OCI-LY3 (cell line): ENCODE measurements around the gene SCUBE1.

Source experiments
- H2AFZ ChIP-seq: fragments of 200-600, 300-600 bp; shearing (Covaris generic); 2 replicates; pipeline ENCODE4 v1.6.0; 2014; ENCODE audit warnings: antibody characterized with exemption, low read depth, low read length
- H3K27ac ChIP-seq: fragments of 200-600, 300-600 bp; sonication (generic); 2 replicates; pipeline ENCODE4 v1.5.1; 2014; ENCODE audit warnings: mild to moderate bottlenecking, low read length, moderate library complexity, mixed read lengths
- H3K27me3 ChIP-seq: fragments of 200-600, 300-600 bp; sonication (generic); 2 replicates; pipeline ENCODE4 v1.6.1; 2014; ENCODE audit warnings: low read depth, low read length, mixed read lengths
- H3K36me3 ChIP-seq: fragments of 200-600, 300-600 bp; sonication (generic); replicated peaks from 2 replicates; pipeline ENCODE3; 2014; ENCODE audit warnings: low read depth, low read length, mixed read lengths
- H3K4me1 ChIP-seq: fragments of 300-600, 200-600 bp; sonication (generic); 2 replicates; pipeline ENCODE4 v1.6.1; 2014; ENCODE audit warnings: low read length, mixed read lengths
- H3K4me2 ChIP-seq: fragments of 200-600, 300-600 bp; sonication (generic); 2 replicates; pipeline ENCODE4 v1.6.1; 2014; ENCODE audit warnings: low read length, mixed read lengths
- H3K4me3 ChIP-seq: fragments of 300-600, 200-600 bp; sonication (generic); 2 replicates; pipeline ENCODE4 v1.5.1; 2014; ENCODE audit warnings: antibody characterized with exemption, mild to moderate bottlenecking, low read length, moderate library complexity
- H3K79me2 ChIP-seq: fragments of 300-600, 200-600 bp; shearing (Covaris generic); 2 replicates; pipeline ENCODE4 v1.6.1; 2014; ENCODE audit warnings: mild to moderate bottlenecking, low read length, mixed read lengths
- H3K9ac ChIP-seq: fragments of 300-600, 200-600 bp; shearing (Covaris generic); 2 replicates; pipeline ENCODE4 v1.6.0; 2014; ENCODE audit warnings: mild to moderate bottlenecking, low read length, moderate library complexity
- H3K9me3 ChIP-seq: fragments of 200-600, 300-600 bp; shearing (Covaris generic); 2 replicates; pipeline ENCODE4 v1.6.1; 2014; ENCODE audit warnings: low read length, mixed read lengths; ENCODE audit not compliant: insufficient read depth
- H4K20me1 ChIP-seq: fragments of 200-600, 300-600 bp; sonication (generic); 2 replicates; pipeline ENCODE4 v1.6.1; 2016; ENCODE audit warnings: low read length, mixed read lengths; ENCODE audit not compliant: insufficient read depth
- CTCF ChIP-seq: fragments of 200-600, 300-600 bp; sonication (generic); IDR thresholded peaks from 2 replicates; pipeline ENCODE4 v1.5.1; 2014; ENCODE audit warnings: antibody characterized with exemption, low read length, low read depth
- EZH2phosphoT487 ChIP-seq: fragments of 200-600 bp; shearing (Covaris generic); IDR thresholded peaks from 2 replicates; pipeline ENCODE4 v1.6.1; 2018; ENCODE audit warnings: antibody characterized with exemption, mixed run types, low read depth

Gene SCUBE1

DNA sequence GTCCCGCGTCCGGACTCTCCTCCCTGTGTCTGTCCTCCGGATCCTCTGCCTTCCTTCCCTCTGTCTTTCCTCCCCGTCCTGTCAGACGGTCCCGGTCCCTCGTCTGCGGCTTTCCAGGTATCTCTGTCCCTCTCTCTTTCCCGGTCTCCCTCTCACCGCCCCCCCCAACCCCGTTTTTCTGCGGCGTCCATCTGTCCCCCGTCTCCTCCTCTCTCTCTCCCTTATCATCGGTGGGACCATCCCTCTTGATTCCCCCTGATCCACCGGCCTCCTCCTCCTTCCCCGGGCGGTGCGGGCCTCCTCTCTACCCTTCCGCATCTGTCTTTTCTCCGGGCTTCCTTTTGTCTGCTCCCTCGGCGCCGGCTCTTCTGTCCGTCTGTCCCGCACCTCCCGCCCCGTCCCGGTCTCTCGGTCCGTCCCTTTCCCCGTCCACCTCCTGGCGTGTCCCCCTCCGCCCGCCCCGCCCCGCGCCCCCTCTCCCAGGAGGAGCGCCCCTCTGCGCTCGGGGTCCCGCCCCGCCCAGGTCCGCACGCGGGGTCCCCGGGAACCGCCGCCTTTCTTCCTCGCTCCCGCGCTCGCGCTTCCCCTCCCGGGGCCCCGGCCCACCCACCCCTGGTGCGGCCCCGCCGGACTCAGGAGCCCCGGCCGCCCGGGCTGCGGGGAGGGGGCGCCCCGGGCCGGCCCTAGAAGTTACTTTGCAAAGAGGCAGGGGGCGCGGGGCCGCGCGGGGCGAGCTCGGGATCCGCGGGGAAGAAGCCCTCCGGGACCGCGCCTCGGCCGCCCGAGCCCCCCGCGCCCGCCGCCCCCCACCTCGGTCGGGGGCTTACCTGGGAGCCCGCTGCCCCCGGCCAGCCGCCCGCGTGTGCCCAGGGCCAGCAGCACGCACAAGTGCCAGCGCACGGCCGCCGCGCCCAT lies 568 bp downstream of the SCUBE1 start:
- no peak overlapping the region for H3K27ac ChIP-seq
- H3K27me3 ChIP-seq = peaks cover 6% of the 10 kb centered on the region; the same call in 1 of the 2 replicates
- no peaks in the 10 kb centered on the region for H3K79me2 ChIP-seq
- H3K9me3 ChIP-seq = no peaks in the 10 kb centered on the region
- no peak overlapping the region for H2AFZ ChIP-seq
- H3K9ac ChIP-seq = no peak overlapping the region
- H3K4me2 ChIP-seq = no peak overlapping the region
- no peaks in the 10 kb centered on the region for H4K20me1 ChIP-seq
- H3K36me3 ChIP-seq = no peaks in the 10 kb centered on the region
- H3K4me1 ChIP-seq = no peaks in the 10 kb centered on the region
- TF ChIP-seq CTCF (no peak), EZH2phosphoT487 (no peak)
- no peak overlapping the region for H3K4me3 ChIP-seq

DNA sequence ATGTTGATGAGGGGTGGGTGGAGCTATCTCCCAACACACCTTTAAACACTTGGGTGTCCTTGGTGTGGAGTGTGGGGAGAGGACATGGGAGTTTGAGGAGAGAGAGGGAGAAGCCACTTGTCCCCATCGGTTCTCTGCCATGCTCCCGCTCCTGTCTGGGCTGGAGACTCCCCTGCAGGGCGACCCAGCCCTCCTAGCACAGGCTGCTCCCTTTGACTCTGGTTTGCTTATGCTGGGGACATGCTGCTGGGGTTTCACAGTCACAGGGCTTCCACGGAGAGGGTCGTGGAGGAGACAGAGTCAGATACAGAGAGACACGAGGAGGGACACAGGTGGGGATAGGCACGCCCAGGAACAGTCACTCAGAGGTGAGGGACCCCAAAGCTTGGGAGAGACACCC lies 1.6 kb downstream of the SCUBE1 start:
- H3K4me2 ChIP-seq = no peak overlapping the region
- H3K27me3 ChIP-seq = no peaks in the 10 kb centered on the region

GRCh38 chr22:43338766-43339345 lies 4.3 kb downstream of the SCUBE1 start:
- H3K4me2 ChIP-seq = no peak overlapping the region
- H3K9ac ChIP-seq = no peak overlapping the region
- H2AFZ ChIP-seq = no peak overlapping the region
- TF ChIP-seq EZH2phosphoT487 (no peak), CTCF (no peak)
- no peak overlapping the region for H3K4me3 ChIP-seq
- peaks cover 10% of the 10 kb centered on the region; the same call in 1 of the 2 replicates for H3K27me3 ChIP-seq
- H3K4me1 ChIP-seq = no peaks in the 10 kb centered on the region
- H3K27ac ChIP-seq = no peak overlapping the region
- H4K20me1 ChIP-seq = no peaks in the 10 kb centered on the region
- H3K79me2 ChIP-seq = no peaks in the 10 kb centered on the region
- no peaks in the 10 kb centered on the region for H3K9me3 ChIP-seq
- no peaks in the 10 kb centered on the region for H3K36me3 ChIP-seq

More for the DNA sequence above, 1.6 kb downstream of the SCUBE1 start:
- Histone ChIP-seq H3K27ac (no peak overlapping the region), H4K20me1 (no peaks in the 10 kb centered on the region), H3K36me3 (no peaks in the 10 kb centered on the region), H3K9ac (no peak overlapping the region), H2AFZ (no peak overlapping the region), H3K4me3 (no peak overlapping the region), H3K9me3 (no peaks in the 10 kb centered on the region), H3K79me2 (no peaks in the 10 kb centered on the region), H3K4me1 (no peaks in the 10 kb centered on the region)
- TF ChIP-seq CTCF (no peak), EZH2phosphoT487 (no peak)

- no peaks in the 10 kb centered on the region for H4K20me1 ChIP-seq
- H3K4me1 ChIP-seq = no peaks in the 10 kb centered on the region
- no peak overlapping the region for H2AFZ ChIP-seq
- no peak overlapping the region for H3K27ac ChIP-seq
- H3K79me2 ChIP-seq = no peaks in the 10 kb centered on the region
- no peaks in the 10 kb centered on the region for H3K36me3 ChIP-seq
- peaks cover 13% of the 10 kb centered on the region; the same call in 1 of the 2 replicates for H3K27me3 ChIP-seq
- H3K9ac ChIP-seq = no peak overlapping the region
- H3K4me2 ChIP-seq = no peak overlapping the region
- no peaks in the 10 kb centered on the region for H3K9me3 ChIP-seq
- TF ChIP-seq CTCF = no peak
- no peak for TF ChIP-seq EZH2phosphoT487
- no peak overlapping the region for H3K4me3 ChIP-seq
Observed at GRCh38 chr22:43337946-43338345, 5.2 kb downstream of the SCUBE1 start.
